ENCODE data around the gene MED9.

DNA sequence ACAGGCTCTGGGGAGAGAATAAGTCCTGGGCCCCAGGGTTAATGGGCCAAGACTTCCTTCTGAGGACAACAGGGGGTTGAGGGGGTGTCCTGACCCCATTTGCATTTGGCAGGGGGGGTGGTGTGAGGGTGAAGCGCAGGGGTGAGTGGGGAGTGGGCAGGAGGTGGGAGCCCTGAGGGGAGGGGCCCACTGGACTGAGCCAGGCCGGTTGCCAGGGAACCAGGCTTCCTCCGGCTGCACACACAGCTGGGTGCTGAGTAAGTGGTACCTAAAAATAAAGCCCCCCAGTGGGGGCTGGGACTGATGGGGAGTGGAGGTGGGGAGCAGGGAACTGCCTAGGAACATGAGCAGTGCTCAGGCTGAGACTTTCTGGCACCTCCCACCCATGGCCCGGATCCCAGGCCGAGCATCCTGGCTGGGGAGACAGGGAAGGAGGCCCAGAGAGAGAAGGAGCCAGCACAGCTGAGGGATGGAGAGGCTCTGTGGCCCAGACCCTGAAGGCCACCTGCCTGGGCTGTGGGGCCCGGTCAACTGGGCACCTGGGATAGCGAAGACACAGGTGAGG, 26.8 kb downstream of the MED9 start:
- TF ChIP-seq, protein P1, sequence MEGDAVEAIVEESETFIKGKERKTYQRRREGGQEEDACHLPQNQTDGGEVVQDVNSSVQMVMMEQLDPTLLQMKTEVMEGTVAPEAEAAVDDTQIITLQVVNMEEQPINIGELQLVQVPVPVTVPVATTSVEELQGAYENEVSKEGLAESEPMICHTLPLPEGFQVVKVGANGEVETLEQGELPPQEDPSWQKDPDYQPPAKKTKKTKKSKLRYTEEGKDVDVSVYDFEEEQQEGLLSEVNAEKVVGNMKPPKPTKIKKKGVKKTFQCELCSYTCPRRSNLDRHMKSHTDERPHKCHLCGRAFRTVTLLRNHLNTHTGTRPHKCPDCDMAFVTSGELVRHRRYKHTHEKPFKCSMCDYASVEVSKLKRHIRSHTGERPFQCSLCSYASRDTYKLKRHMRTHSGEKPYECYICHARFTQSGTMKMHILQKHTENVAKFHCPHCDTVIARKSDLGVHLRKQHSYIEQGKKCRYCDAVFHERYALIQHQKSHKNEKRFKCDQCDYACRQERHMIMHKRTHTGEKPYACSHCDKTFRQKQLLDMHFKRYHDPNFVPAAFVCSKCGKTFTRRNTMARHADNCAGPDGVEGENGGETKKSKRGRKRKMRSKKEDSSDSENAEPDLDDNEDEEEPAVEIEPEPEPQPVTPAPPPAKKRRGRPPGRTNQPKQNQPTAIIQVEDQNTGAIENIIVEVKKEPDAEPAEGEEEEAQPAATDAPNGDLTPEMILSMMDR (IDR thresholded peaks at IDR 0.05): no peak
- no peak for TF ChIP-seq POLR2AphosphoS5 (IDR thresholded peaks at IDR 0.05)
- no peak for TF ChIP-seq POLR2A (IDR thresholded peaks at IDR 0.05)
- no peak for TF ChIP-seq EP300 (IDR thresholded peaks at IDR 0.05)

All from suprapubic skin (tissue), 4 donors.